Fibroblast of lung (primary cell): ENCODE data around the gene ATP6V0B.

Source experiments
- CTCF ChIP-seq, 2 donors: IDR thresholded peaks in 1 of 2; conservative IDR thresholded peaks in 1 of 2; 1 replicate in 1 of 2; 2 replicates in 1 of 2; pipeline ENCODE4 v1.5.1; 2011 to 2012; ENCODE audit warnings: low read length in 2 of 2, control low read depth in 1 of 2, inconsistent platforms in 1 of 2, low read depth in 1 of 2, mild to moderate bottlenecking in 1 of 2
- EZH2 ChIP-seq: IDR thresholded peaks from 2 replicates; pipeline ENCODE4 v1.5.1; 2012; ENCODE audit warnings: low read length, control low read depth, mild to moderate bottlenecking; ENCODE audit errors: missing control alignments

- TF ChIP-seq CTCF (conservative IDR thresholded peaks at IDR 0.05 in 1 of 2, IDR thresholded peaks at IDR 0.05 in 1 of 2; ENCODE audit: low read depth in 1 of 2, low read length in 2 of 2) (no peak), EZH2 (no peak)
These were observed 10.1 kb downstream of the ATP6V0B start for GRCh38 chr1:43984855-43985254.
